Heart right ventricle (tissue), 16 donors: ENCODE results near the gene CBLN1. TPM values are rescaled to one million over a fixed set of nuclear protein-coding genes. Genes with fewer than 3 reads are reported as not detected.

Source experiments
- ATAC-seq, 8 donors: fragments of 200-7000 bp; cut with Tn5 transposase; one replicate each; pipeline ENCODE4 v1.9.1; 2020; ENCODE audit warnings: mild to moderate bottlenecking in 8 of 8, moderate library complexity in 8 of 8, moderate number of reproducible peaks in 1 of 8
- DNase-seq, 2 donors: peaks; one replicate each; pipeline ENCODE4 v3.0.0-alpha.2; 2020
- H3K27ac ChIP-seq, 10 donors: fragments of 200-600 bp; sonication (generic) in 2 of 10; one replicate each; pipeline versions ENCODE4 v1.5.0 to v1.8.0; 2020 to 2022; ENCODE audit warnings: mild to moderate bottlenecking in 3 of 10
- H3K27me3 ChIP-seq, 7 donors: fragments of 200-600 bp; one replicate each; pipeline ENCODE4 v1.8.0; 2021 to 2022; ENCODE audit warnings: mild to moderate bottlenecking in 2 of 7
- H3K36me3 ChIP-seq, 9 donors: fragments of 200-600 bp; sonication (generic) in 1 of 9; one replicate each; pipeline versions ENCODE4 v1.5.0 to v1.8.0; 2020 to 2022; ENCODE audit warnings: mild to moderate bottlenecking in 2 of 9
- H3K4me1 ChIP-seq, 9 donors: fragments of 200-600 bp; sonication (generic) in 1 of 9; one replicate each; pipeline versions ENCODE4 v1.5.0 to v1.8.0; 2020 to 2022; ENCODE audit warnings: mild to moderate bottlenecking in 4 of 9
- H3K4me3 ChIP-seq, 10 donors: fragments of 200-600 bp; sonication (generic) in 2 of 10; one replicate each; pipeline versions ENCODE4 v1.5.0 to v1.8.0; 2020 to 2022; ENCODE audit warnings: mild to moderate bottlenecking in 7 of 10, moderate library complexity in 2 of 10
- H3K9me3 ChIP-seq, 11 donors: fragments of 200-600 bp in 10 of 11; sonication (generic) in 2 of 11; one replicate each; pipeline versions ENCODE4 v1.5.0 to v1.8.0; 2013 to 2022; ENCODE audit warnings: mild to moderate bottlenecking in 2 of 11, control low read depth in 1 of 11, moderate library complexity in 1 of 11
- WGBS, 2 donors: extraction: QIAGEN DNeasy Blood & Tissue Kit; methylation state at CpG; one replicate each; pipeline ENCODE4 v1.1.7; 2013; ENCODE audit warnings: inconsistent platforms in 1 of 2; 5-methylcytosine and 5-hydroxymethylcytosine counted together
- intact Hi-C, 10 donors: fragments of 100-400 bp; cut with DNase I; formaldehyde crosslinking; loops; one replicate each; pipeline versions ENCODE4 v1.11.1 to v1.14.2; 2022
- polyA plus RNA-seq, 2 donors: library from polyadenylated mRNA; stranded (reverse); fragments of 200-250 nt; gene quantifications; one replicate each; pipeline ENCODE4 v1.2.3, GENCODE V29; 2013
- total RNA-seq, 10 donors: library from RNA; stranded (reverse); fragmentation: NEBNext Ultra II Directional in 3 of 10; extraction: Animal tissue kit (Norgen Biotek cat#: 25700) in 3 of 10; gene quantifications; one replicate each; pipeline versions ENCODE4 v1.2.1 to v1.2.4, GENCODE V29; 2021 to 2023
- TF ChIP-seq, protein P1 (sequence below), 9 donors: fragments of 200-600 bp; sonication (generic) in 2 of 9; IDR thresholded peaks; one replicate each; pipeline versions ENCODE4 v1.5.0 to v1.8.0; 2021 to 2022; ENCODE audit warnings: antibody characterized with exemption in 9 of 9, mild to moderate bottlenecking in 5 of 9, moderate library complexity in 1 of 9
- donor health status: Arrhythmogenic right ventricular cardiomyopathy.
- donor health status: ischemic (EF 13 %, LVEDD 7.1; RV severe dilation, severe dysfunction).
- donor health status: healthy with polysubstance abuse.
- donor health status: DM: no; HTN: yes; CAD: no.
- donor health status: DM: no; HTN: no; CAD: no.
- donor health status: ischemic (EF 25% LVEDD 6.9; RV normal size, moderate dysfunction).
- donor health status: ischemic (EF 25% LVEDD 5.7; RV mildly dilated, moderate dysfunction).
- donor health status: healthy.
- donor health status: DM: yes; HTN: yes; CAD: no.
- donor health status: Ischemic cardiomyopathy.
- donor health status: ischemic (EF 35%, LVEDD 5.7; RV mildly dilated, moderate dysfunction).
- donor health status: nonischemic (EF 11% LVEDD 7.7; RV severe dilation, severe dysfunction).
- donor health status: DM: yes; HTN: yes; CAD: no.
- donor health status: PGD.
- donor health status: ischemic (EF 29% LVEDD 5.4; RV normal size, mild dysfunction).
- donor health status: nonischemic (EF 23%, LVEDD 6.1; RV moderate dilation, normal function).

Gene CBLN1
- total and polyA plus RNA-seq, 12 donors = 0.19 to 3.0 (median 1.3) TPM

DNA sequence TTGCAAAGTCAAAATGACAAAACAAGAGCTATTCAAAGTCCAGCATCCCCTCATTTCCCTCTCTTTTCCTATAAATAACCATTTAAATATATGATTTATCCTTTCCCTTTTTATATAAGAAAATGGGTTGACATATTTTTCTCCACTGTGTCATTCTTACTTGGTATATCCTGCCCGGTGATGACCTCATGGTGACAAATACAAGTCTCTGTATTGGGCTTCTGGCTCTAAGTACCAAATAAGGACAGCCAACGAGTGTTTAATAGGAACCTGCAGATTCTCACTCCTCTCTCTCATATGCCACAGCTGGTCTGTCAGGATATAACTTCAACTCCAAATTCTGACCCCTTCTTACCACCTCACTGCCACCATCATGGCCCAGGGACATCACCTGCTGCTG is 25.5 kb upstream of the CBLN1 start:
- no peak overlapping the region for H3K27ac ChIP-seq
- intact Hi-C loops = no loop called here
- TF ChIP-seq, protein P1, sequence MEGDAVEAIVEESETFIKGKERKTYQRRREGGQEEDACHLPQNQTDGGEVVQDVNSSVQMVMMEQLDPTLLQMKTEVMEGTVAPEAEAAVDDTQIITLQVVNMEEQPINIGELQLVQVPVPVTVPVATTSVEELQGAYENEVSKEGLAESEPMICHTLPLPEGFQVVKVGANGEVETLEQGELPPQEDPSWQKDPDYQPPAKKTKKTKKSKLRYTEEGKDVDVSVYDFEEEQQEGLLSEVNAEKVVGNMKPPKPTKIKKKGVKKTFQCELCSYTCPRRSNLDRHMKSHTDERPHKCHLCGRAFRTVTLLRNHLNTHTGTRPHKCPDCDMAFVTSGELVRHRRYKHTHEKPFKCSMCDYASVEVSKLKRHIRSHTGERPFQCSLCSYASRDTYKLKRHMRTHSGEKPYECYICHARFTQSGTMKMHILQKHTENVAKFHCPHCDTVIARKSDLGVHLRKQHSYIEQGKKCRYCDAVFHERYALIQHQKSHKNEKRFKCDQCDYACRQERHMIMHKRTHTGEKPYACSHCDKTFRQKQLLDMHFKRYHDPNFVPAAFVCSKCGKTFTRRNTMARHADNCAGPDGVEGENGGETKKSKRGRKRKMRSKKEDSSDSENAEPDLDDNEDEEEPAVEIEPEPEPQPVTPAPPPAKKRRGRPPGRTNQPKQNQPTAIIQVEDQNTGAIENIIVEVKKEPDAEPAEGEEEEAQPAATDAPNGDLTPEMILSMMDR (IDR thresholded peaks at IDR 0.05) = no peak
- no peaks in the 10 kb centered on the region for H3K36me3 ChIP-seq
- DNase-seq (no peak), ATAC-seq (no peak)
- WGBS, 2 donors = 66 to 68% methylated on average over 2 of the region's 2 CpGs
- H3K9me3 ChIP-seq = no peaks in the 10 kb centered on the region
- H3K4me3 ChIP-seq = no peak overlapping the region
- H3K27me3 ChIP-seq = peaks cover 0 to 38% (median 5%) of the 10 kb centered on the region in 7 donors
- H3K4me1 ChIP-seq = no peaks in the 10 kb centered on the region

DNA sequence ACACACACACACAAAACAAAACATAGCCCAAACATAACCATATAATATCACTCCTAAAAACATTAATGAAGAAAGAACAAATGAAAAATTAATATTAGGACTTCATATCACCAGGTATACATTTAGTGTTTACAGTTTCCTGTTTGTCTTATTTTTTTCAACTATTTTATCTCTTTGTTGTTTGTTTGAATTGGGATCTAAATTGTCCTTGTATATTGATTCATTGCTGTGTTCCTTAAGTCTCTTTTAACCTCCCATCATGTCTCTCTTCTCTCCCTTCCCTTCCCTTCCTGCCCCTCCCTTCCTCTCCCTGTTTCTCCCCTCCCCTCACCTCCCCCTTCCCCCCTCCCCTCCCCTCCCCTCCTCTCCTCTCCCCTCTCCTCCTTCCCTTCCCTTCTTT is 23.8 kb upstream of the CBLN1 start:
- TF ChIP-seq, protein P1 (IDR thresholded peaks at IDR 0.05) = no peak
- Histone ChIP-seq H3K27me3 (peaks cover 0 to 35% (median 7%) of the 10 kb centered on the region in 7 donors), H3K27ac (no peak overlapping the region), H3K9me3 (no peaks in the 10 kb centered on the region), H3K4me3 (no peak overlapping the region), H3K36me3 (no peaks in the 10 kb centered on the region), H3K4me1 (peaks cover 0 to 4% (median 0%) of the 10 kb centered on the region in 9 donors)
- DNase-seq (no peak), ATAC-seq (no peak)
- intact Hi-C loops = no loop called here

DNA sequence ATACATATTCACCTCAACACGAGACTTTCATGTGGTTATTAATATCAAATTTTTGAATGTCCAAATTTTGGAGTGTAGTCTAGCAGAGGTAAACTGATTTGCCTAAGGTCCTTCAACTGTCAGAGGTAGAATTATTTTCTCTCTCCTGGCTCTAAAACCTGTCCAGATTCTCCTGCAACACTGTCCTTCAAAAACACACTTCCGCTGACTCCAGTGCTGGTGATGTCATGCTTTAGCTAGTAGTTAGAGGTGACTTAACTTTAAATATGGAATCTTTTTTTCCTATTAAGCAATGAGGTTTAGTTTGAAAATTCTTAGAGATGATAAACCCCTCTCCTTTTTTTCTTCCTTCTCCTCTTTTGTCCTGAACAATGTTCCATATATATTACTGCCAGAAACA is 10.8 kb upstream of the CBLN1 start:
- TF ChIP-seq, protein P1 (IDR thresholded peaks at IDR 0.05) = no peak
- no peaks in the 10 kb centered on the region for H3K9me3 ChIP-seq
- no peak for ATAC-seq
- no peak overlapping the region for H3K4me3 ChIP-seq
- no peak for DNase-seq
- H3K4me1 ChIP-seq = no peaks in the 10 kb centered on the region
- intact Hi-C loops = no loop called here
- peaks cover 0 to 58% (median 28%) of the 10 kb centered on the region in 7 donors for H3K27me3 ChIP-seq
- H3K27ac ChIP-seq = no peak overlapping the region
- no peaks in the 10 kb centered on the region for H3K36me3 ChIP-seq
- WGBS, 2 donors = 68 to 74% methylated on average over 2 of the region's 2 CpGs

DNA sequence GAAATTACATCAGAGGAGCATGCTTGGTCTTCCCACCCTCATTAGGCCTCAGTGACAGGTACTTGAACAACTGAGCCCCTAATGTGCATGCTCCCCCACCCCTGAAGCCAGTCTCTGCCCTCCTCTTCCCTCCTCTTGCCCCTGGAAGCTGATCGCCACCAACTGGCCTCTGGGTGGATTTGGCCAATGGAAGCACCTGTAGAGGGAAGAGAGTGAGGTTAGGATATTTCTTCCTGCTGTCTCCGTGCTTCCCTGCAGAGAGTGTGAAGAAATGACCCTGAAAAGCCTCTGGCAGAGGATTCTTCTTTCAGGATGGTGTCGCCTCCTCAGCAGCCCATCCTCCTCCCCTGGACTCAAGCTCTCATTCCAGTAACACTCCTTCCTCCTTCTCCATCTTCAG is 5.9 kb upstream of the CBLN1 start:
- Histone ChIP-seq H3K4me3 (no peak overlapping the region), H3K36me3 (no peaks in the 10 kb centered on the region), H3K4me1 (peaks cover 2 to 16% (median 10%) of the 10 kb centered on the region in 9 donors), H3K27ac (no peak overlapping the region), H3K9me3 (no peaks in the 10 kb centered on the region), H3K27me3 (peaks cover 0 to 81% (median 64%) of the 10 kb centered on the region in 7 donors)
- DNase-seq (no peak), ATAC-seq (no peak)
- intact Hi-C loops = no loop called here
- 15 to 24% methylated on average over 3 of the region's 3 CpGs for WGBS, 2 donors
- TF ChIP-seq, protein P1 (IDR thresholded peaks at IDR 0.05) = no peak
